HepG2 (cell line): ENCODE data around the gene INKA1. TPM values are rescaled to one million over a fixed set of nuclear protein-coding genes. Genes with fewer than 3 reads are reported as not detected.

Source experiments
- ATAC-seq: fragments of 200-7000 bp; cut with Tn5 transposase; 3 replicates; pipeline ENCODE4 v1.9.1; 2020; ENCODE audit warnings: mild to moderate bottlenecking, moderate library complexity
- BruUV-seq: library from RNA; stranded (reverse); fragments of 400-500 nt; replicated peaks from 2 replicates; lab custom pipeline; 2021; lab: Mats Ljungman, UMichigan
- CTCF ChIA-PET: fragments of 300-600 bp; formaldehyde crosslinking; extraction: SDS; loops from one replicate; lab custom pipeline; 2021; ENCODE audit warnings: low total read pairs, inconsistent platforms, low intra/inter-chr PET ratio; lab: Yijun Ruan, JAX
- POLR2A ChIA-PET: fragments of 350-600 bp; sonication (Branson Sonifier 250); formaldehyde crosslinking; loops from one replicate; lab custom pipeline; 2020; ENCODE audit warnings: antibody characterized with exemption, inconsistent platforms; lab: Yijun Ruan, JAX
- DNase-seq: peaks from one replicate; pipeline ENCODE4 v3.0.0-alpha.2; 2015; ENCODE audit warnings: low spot score
- FAIRE-seq: peaks from 3 replicates; lab custom pipeline; 2011; peaks lifted over from hg19 to GRCh38; lab: Jason Lieb, UNC
- H2AFZ ChIP-seq: one replicate; pipeline ENCODE4 v1.6.1; 2011; ENCODE audit warnings: low read length, inconsistent platforms
- H3K27ac ChIP-seq: fragments of 300-600 bp; 3 replicates; pipeline ENCODE4 v1.8.0; 2011; ENCODE audit warnings: mixed run types, mild to moderate bottlenecking, mixed read lengths, low read length, inconsistent platforms; ENCODE audit not compliant: insufficient read depth; ENCODE audit errors: extremely low read length
- H3K27me3 ChIP-seq, 2 experiments: fragments of 200-600 bp in 1 of 2; 2 replicates in 1 of 2; 3 replicates in 1 of 2; pipeline versions ENCODE4 v1.6.0 to v1.8.0; 2011; ENCODE audit warnings: low read length in 2 of 2, mild to moderate bottlenecking in 2 of 2, moderate library complexity in 2 of 2, inconsistent platforms in 1 of 2; ENCODE audit not compliant: insufficient read depth in 2 of 2, control insufficient read depth in 1 of 2
- H3K36me3 ChIP-seq, 2 experiments: fragments of 200-600 bp in 1 of 2; replicated peaks in 1 of 2; 2 replicates in 1 of 2; 3 replicates in 1 of 2; pipeline versions ENCODE4 v1.5.1 to v1.8.0; 2011; ENCODE audit warnings: low read length in 2 of 2, inconsistent platforms in 1 of 2; ENCODE audit not compliant: insufficient read depth in 2 of 2, control insufficient read depth in 1 of 2
- H3K4me1 ChIP-seq: 2 replicates; pipeline ENCODE4 v1.5.1; 2012; ENCODE audit warnings: low read length, inconsistent platforms; ENCODE audit not compliant: insufficient read depth
- H3K4me2 ChIP-seq: 2 replicates; pipeline ENCODE4 v1.6.0; 2011; ENCODE audit warnings: low read depth, low read length, inconsistent platforms
- H3K4me3 ChIP-seq, 3 experiments: fragments of 200-600 bp in 1 of 3; sonication (generic), shearing (Covaris generic) in 1 of 3; replicated peaks in 1 of 3; 2 replicates each; pipeline ENCODE4 v1.5.1; 2011 to 2016; ENCODE audit warnings: low read length in 3 of 3, inconsistent platforms in 2 of 3, low read depth in 2 of 3, mild to moderate bottlenecking in 2 of 3, control low read depth in 1 of 3, mixed read lengths in 1 of 3; ENCODE audit not compliant: insufficient read depth in 1 of 3
- H3K79me2 ChIP-seq: one replicate; pipeline ENCODE4 v1.6.1; 2011; ENCODE audit warnings: low read length, inconsistent platforms; ENCODE audit not compliant: insufficient read depth
- H3K9ac ChIP-seq: 2 replicates; pipeline ENCODE4 v1.6.0; 2011; ENCODE audit warnings: mild to moderate bottlenecking, low read depth, low read length, inconsistent platforms; ENCODE audit not compliant: insufficient read depth
- H3K9me3 ChIP-seq: 2 replicates; pipeline ENCODE4 v1.5.1; 2012; ENCODE audit warnings: mild to moderate bottlenecking, low read length
- H4K20me1 ChIP-seq: 2 replicates; pipeline ENCODE4 v1.6.0; 2011; ENCODE audit warnings: inconsistent platforms, mild to moderate bottlenecking, low read length, moderate library complexity; ENCODE audit not compliant: insufficient read depth
- ELF3 ChIP-seq: IDR thresholded peaks from 2 replicates; pipeline ENCODE4 v1.6.1; 2016; ENCODE audit warnings: missing genetic modification reagents, missing compliant biosample characterization
- HMGXB3 ChIP-seq: sonication (generic); formaldehyde crosslinking; IDR thresholded peaks from 2 replicates; pipeline ENCODE4 v1.4.0; 2020; ENCODE audit warnings: missing genetic modification reagents, borderline replicate concordance
- HMGXB4 ChIP-seq, 2 experiments: sonication (generic) in 1 of 2; formaldehyde crosslinking in 1 of 2; IDR thresholded peaks; 2 replicates each; pipeline versions ENCODE4 v1.4.0 to v1.6.1; 2018 to 2020; ENCODE audit warnings: missing genetic modification reagents in 2 of 2, borderline replicate concordance in 1 of 2, low read depth in 1 of 2, mild to moderate bottlenecking in 1 of 2, missing biosample characterization in 1 of 2
- MAX ChIP-seq: IDR thresholded peaks from 2 replicates; pipeline ENCODE4 v1.6.1; 2012; ENCODE audit warnings: inconsistent platforms
- RAD21 ChIP-seq: fragments of 450-650 bp; formaldehyde crosslinking; IDR thresholded peaks from 2 replicates; pipeline ENCODE4 v1.5.0; 2020; ENCODE audit warnings: mild to moderate bottlenecking
- SAP130 ChIP-seq: IDR thresholded peaks from 2 replicates; pipeline ENCODE4 v1.6.1; 2016; ENCODE audit warnings: low read depth
- SMARCC2 ChIP-seq: fragments of 450-650 bp; IDR thresholded peaks from 2 replicates; pipeline ENCODE4 v1.6.1; 2017; ENCODE audit warnings: antibody characterized with exemption, mild to moderate bottlenecking
- SMC3 ChIP-seq: IDR thresholded peaks from 2 replicates; pipeline ENCODE4 v1.6.1; 2011; ENCODE audit warnings: low read length, improper control_type of control experiment
- STAG1 ChIP-seq: sonication (generic); formaldehyde crosslinking; IDR thresholded peaks from 2 replicates; pipeline ENCODE4 v1.4.0; 2020; ENCODE audit warnings: missing genetic modification reagents
- TBL1XR1 ChIP-seq: fragments of 150-350 bp; IDR thresholded peaks from 2 replicates; pipeline ENCODE4 v1.6.1; 2014; ENCODE audit warnings: borderline replicate concordance, low read length; ENCODE audit not compliant: partially characterized antibody
- TEAD3 ChIP-seq: optimal IDR thresholded peaks from 2 replicates; pipeline ENCODE3; 2016; ENCODE audit warnings: borderline replicate concordance
- XRCC5 ChIP-seq: fragments of 200-400 bp; formaldehyde crosslinking; optimal IDR thresholded peaks from 2 replicates; pipeline ENCODE3; 2017; ENCODE audit warnings: mild to moderate bottlenecking, low read length
- ZFP1 ChIP-seq: IDR thresholded peaks from 2 replicates; pipeline ENCODE4 v1.6.1; 2016
- ZNF589 ChIP-seq: sonication (generic); formaldehyde crosslinking; conservative IDR thresholded peaks from 2 replicates; pipeline ENCODE4 v1.8.0; 2022; ENCODE audit warnings: mild to moderate bottlenecking, moderate library complexity, missing genetic modification reagents
- ZNF749 ChIP-seq: sonication (generic); formaldehyde crosslinking; IDR thresholded peaks from 2 replicates; pipeline ENCODE4 v1.8.0; 2022; ENCODE audit warnings: mild to moderate bottlenecking, missing genetic modification reagents, moderate library complexity, borderline replicate concordance
- WGBS: methylation state at CpG from one replicate; pipeline ENCODE4 v1.1.6; 2017; ENCODE audit warnings: low lambda C conversion rate; 5-methylcytosine and 5-hydroxymethylcytosine counted together
- in situ Hi-C: cut with HindIII; loops from 2 replicates; pipeline ENCODE4 v1.10.0; 2017; ENCODE audit warnings: low pct_unique_long_range_greater_than_20kb; ENCODE audit not compliant: extremely low pct_ligation_motif_present
- intact Hi-C: fragments of 100-400 bp; cut with micrococcal nuclease; formaldehyde crosslinking; loops from one replicate; pipeline ENCODE4 v1.10.0; 2022; ENCODE audit not compliant: unreplicated experiment
- polyA plus RNA-seq, 8 experiments: library from polyadenylated mRNA; depleted of rRNA in 3 of 8; stranded (reverse) in 7 of 8; unstranded in 1 of 8; fragments of >200 nt; fragmentation: Illumina TruSeq in 4 of 8; extraction: Trizol in 4 of 8; gene quantifications; 2 replicates each; pipeline versions ENCODE4 v1.2.1 to v1.2.3, GENCODE V29; 2011 to 2016; ENCODE audit warnings: low read depth in 4 of 8, missing spikeins in 1 of 8, mixed read lengths in 1 of 8; ENCODE audit not compliant: insufficient read depth in 1 of 8
- total RNA-seq, 5 experiments: library from RNA; depleted of rRNA; stranded (reverse); fragments of >200 nt; fragmentation: Illumina TruSeq; extraction: Trizol; gene quantifications; 2 replicates each; pipeline ENCODE4 v1.2.3, GENCODE V29; 2016; ENCODE audit warnings: low read depth in 1 of 5
- TF ChIP-seq, protein P1 (sequence below): sonication (generic); formaldehyde crosslinking; IDR thresholded peaks from 2 replicates; pipeline ENCODE4 v1.5.0; 2020; ENCODE audit warnings: mild to moderate bottlenecking, missing genetic modification reagents, moderate library complexity

INKA1 gene
- total and polyA plus RNA-seq, 2 of the 13 experiments (the other 11 are each of a cell fraction or from before 2014, with no cell fraction given): 0.22 to 0.41 TPM

DNA sequence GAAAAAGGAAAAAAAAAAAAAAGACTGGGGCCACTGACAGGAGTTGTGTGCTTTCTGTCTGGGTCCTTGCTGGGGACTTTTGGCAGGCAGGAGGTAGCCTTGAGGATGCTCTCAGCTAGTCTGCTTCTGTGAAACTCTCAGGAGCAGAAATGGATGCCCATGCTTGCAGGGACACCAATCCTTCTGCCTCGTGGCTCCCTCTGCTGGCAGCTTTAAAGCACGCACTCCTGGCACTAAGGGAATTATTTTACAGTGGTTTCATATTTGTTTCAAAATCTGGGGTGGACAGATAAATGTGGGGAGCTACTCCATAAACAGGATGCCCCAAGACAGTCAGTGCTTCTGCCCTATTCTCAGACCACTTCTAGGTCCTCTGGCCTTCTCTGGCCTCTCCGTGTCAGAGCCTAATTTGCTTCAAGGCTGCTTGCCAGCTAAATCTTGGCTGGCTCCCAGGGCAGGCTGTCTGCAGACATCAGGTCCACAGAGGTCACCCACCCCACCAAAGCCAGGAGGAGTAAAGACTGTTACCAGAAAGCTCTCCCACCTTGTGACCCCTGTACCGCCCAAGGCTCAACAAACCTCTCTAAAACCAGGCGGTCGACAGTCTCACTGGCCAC is 36.2 kb downstream of the INKA1 start:
- Histone ChIP-seq H3K36me3 (peaks cover 5 to 34% of the 10 kb centered on the region in 2 experiments; a peak in 4 of 5 replicates), H2AFZ (no peak overlapping the region), H3K4me3 (no peak overlapping the region), H3K27ac (no peak overlapping the region), H3K79me2 (no peaks in the 10 kb centered on the region), H4K20me1 (no peaks in the 10 kb centered on the region), H3K9ac (no peak overlapping the region), H3K27me3 (no peaks in the 10 kb centered on the region), H3K9me3 (no peaks in the 10 kb centered on the region), H3K4me2 (no peak overlapping the region), H3K4me1 (peaks cover 30% of the 10 kb centered on the region)
- peak; percentile 61 for FAIRE-seq
- 59% methylated on average over 5 of the region's 6 CpGs for WGBS
- peak; percentile 63 for DNase-seq
- POLR2A ChIA-PET: interaction anchor here (0.8 to 1.2 kb wide), 3 partner anchors 22 to 299 kb away, joined by 3 to 4 read pairs (median 3); partner anchors contain the start of gene IP6K1
- ATAC-seq: peak; percentile 81
- in situ Hi-C loops (loop anchor here (5.0 kb wide), 1 partner anchor 137 kb away; no protein-coding TSS in a partner anchor), intact Hi-C loops (loop anchor here (1.0 kb wide), 2 partner anchors 37 to 136 kb away; no protein-coding TSS in a partner anchor)
- no TSS peak for BruUV-seq
- CTCF ChIA-PET: interaction anchor here (0.8 to 1.9 kb wide), 4 partner anchors 37 to 135 kb away, joined by 3 to 27 read pairs (median 9); partner anchors contain the start of gene INKA1
- TF ChIP-seq RAD21 (CRISPR knock-in tag) (peak; percentile 78), HMGXB3 (no peak), STAG1 (CRISPR knock-in tag) (peak; percentile 88), TEAD3 (CRISPR knock-in tag) (peak; percentile 19), ELF3 (no peak), ZNF749 (CRISPR knock-in tag) (no peak), TBL1XR1 (no peak), MAX (no peak), ZFP1 (CRISPR knock-in tag) (no peak), HMGXB4 (CRISPR knock-in tag; IDR thresholded peaks at IDR 0.05; ENCODE audit: borderline replicate concordance in 1 of 2, low read depth in 1 of 2) (0 out of 4 replicates have a peak, but pooled peaks of 1 of the 2 experiments have one; percentile 40), SMARCC2 (no peak), SAP130 (CRISPR knock-in tag) (peak; percentile 53), XRCC5 (peak; percentile 19), SMC3 (peak; percentile 97), ZNF589 (CRISPR knock-in tag) (no peak)
- TF ChIP-seq, protein P1, sequence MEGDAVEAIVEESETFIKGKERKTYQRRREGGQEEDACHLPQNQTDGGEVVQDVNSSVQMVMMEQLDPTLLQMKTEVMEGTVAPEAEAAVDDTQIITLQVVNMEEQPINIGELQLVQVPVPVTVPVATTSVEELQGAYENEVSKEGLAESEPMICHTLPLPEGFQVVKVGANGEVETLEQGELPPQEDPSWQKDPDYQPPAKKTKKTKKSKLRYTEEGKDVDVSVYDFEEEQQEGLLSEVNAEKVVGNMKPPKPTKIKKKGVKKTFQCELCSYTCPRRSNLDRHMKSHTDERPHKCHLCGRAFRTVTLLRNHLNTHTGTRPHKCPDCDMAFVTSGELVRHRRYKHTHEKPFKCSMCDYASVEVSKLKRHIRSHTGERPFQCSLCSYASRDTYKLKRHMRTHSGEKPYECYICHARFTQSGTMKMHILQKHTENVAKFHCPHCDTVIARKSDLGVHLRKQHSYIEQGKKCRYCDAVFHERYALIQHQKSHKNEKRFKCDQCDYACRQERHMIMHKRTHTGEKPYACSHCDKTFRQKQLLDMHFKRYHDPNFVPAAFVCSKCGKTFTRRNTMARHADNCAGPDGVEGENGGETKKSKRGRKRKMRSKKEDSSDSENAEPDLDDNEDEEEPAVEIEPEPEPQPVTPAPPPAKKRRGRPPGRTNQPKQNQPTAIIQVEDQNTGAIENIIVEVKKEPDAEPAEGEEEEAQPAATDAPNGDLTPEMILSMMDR: peak; percentile 90
